ENCODE results near the gene HOMER2.
"Not testable (repeated sequence)": the region's sequence is repeated elsewhere in the genome, so short reads cannot be mapped to it uniquely, and the experiment has no call there.

The HOMER2 gene

GRCh38 chr15:82890995-82891390, 61.5 kb downstream of the HOMER2 start:
- DNase-seq, result no peak

GRCh38 chr15:82890338-82890994, 62.1 kb downstream of the HOMER2 start:
- DNase-seq, result no peak

GRCh38 chr15:82882273-82882928, 70.1 kb downstream of the HOMER2 start:
- no peak for DNase-seq

GRCh38 chr15:82881747-82882146, 70.8 kb downstream of the HOMER2 start:
- no peak for DNase-seq

GRCh38 chr15:82880704-82881103, 71.8 kb downstream of the HOMER2 start:
- no peak for DNase-seq

GRCh38 chr15:82878325-82878724, 74.2 kb downstream of the HOMER2 start:
- DNase-seq, result no peak

- DNase-seq, result no peak
These were observed 74.7 kb downstream of the HOMER2 start for GRCh38 chr15:82877825-82878224.

GRCh38 chr15:82875411-82876003, 77.0 kb downstream of the HOMER2 start:
- no peak for DNase-seq

GRCh38 chr15:82874961-82875360, 77.6 kb downstream of the HOMER2 start:
- DNase-seq, result no peak

- DNase-seq, result no peak
These were observed 78.3 kb downstream of the HOMER2 start for GRCh38 chr15:82874267-82874666.

- no peak for DNase-seq
These were observed 79.4 kb downstream of the HOMER2 start for GRCh38 chr15:82873000-82873680.

GRCh38 chr15:82871832-82872484, 80.6 kb downstream of the HOMER2 start:
- DNase-seq, result no peak

GRCh38 chr15:82871358-82871757, 81.2 kb downstream of the HOMER2 start:
- DNase-seq, result no peak

GRCh38 chr15:82870727-82871320, 81.7 kb downstream of the HOMER2 start:
- no peak for DNase-seq

- DNase-seq, result not testable (repeated sequence)
These were observed 86.5 kb downstream of the HOMER2 start for GRCh38 chr15:82865981-82866380.

- not testable (repeated sequence) for DNase-seq
These were observed 86.9 kb downstream of the HOMER2 start for GRCh38 chr15:82865581-82865980.

- DNase-seq, result no peak
These were observed 87.6 kb downstream of the HOMER2 start for GRCh38 chr15:82864967-82865366.

- no peak for DNase-seq
These were observed 89.6 kb downstream of the HOMER2 start for GRCh38 chr15:82862886-82863285.

- DNase-seq, result no peak
These were observed 93.6 kb downstream of the HOMER2 start for GRCh38 chr15:82858932-82859331.

GRCh38 chr15:82856397-82857170, 95.9 kb downstream of the HOMER2 start:
- DNase-seq, result no peak

- DNase-seq, result no peak
These were observed 97.0 kb downstream of the HOMER2 start for GRCh38 chr15:82855286-82856100.

All from GF-D8 (cell line).